Neural cell (in vitro differentiated cells): ENCODE measurements around the gene FNDC3B. TPM values are rescaled to one million over a fixed set of nuclear protein-coding genes. Genes with fewer than 3 reads are reported as not detected.

ENCODE experiments used
- H2AFZ ChIP-seq: fragments of 200-600, 300-800 bp; sonication (generic), shearing (Covaris generic); 2 replicates; pipeline ENCODE4 v1.6.0; 2014; ENCODE audit warnings: low read depth, mild to moderate bottlenecking, antibody characterized with exemption, low read length, moderate library complexity
- H3F3A ChIP-seq: fragments of 200-600 bp; shearing (Covaris generic); 2 replicates; pipeline ENCODE4 v1.6.1; 2016; ENCODE audit warnings: mild to moderate bottlenecking, moderate library complexity, mixed read lengths, antibody characterized with exemption, low read length; ENCODE audit not compliant: insufficient read depth, poor library complexity, severe bottlenecking
- H3K27ac ChIP-seq: fragments of 200-600, 300-800 bp; sonication (generic), shearing (Covaris generic); 2 replicates; pipeline ENCODE4 v1.5.1; 2014; ENCODE audit warnings: mild to moderate bottlenecking, low read length, moderate library complexity
- H3K27me3 ChIP-seq: fragments of 300-800, 200-600 bp; sonication (generic), shearing (Covaris generic); 2 replicates; pipeline ENCODE4 v1.6.0; 2014; ENCODE audit warnings: mild to moderate bottlenecking, low read depth, low read length, moderate library complexity; ENCODE audit not compliant: insufficient read depth
- H3K36me3 ChIP-seq: fragments of 300-800, 200-600 bp; sonication (generic), shearing (Covaris generic); 2 replicates; pipeline ENCODE4 v1.5.1; 2014; ENCODE audit warnings: mild to moderate bottlenecking, antibody characterized with exemption, low read length, moderate library complexity; ENCODE audit not compliant: insufficient read depth
- H3K4me2 ChIP-seq: fragments of 300-800, 200-600 bp; sonication (generic), shearing (Covaris generic); 2 replicates; pipeline ENCODE4 v1.6.0; 2014; ENCODE audit warnings: mild to moderate bottlenecking, low read length
- H3K4me3 ChIP-seq: fragments of 300-800, 200-600 bp; sonication (generic), shearing (Covaris generic); 2 replicates; pipeline ENCODE4 v1.5.1; 2014; ENCODE audit warnings: mild to moderate bottlenecking, low read length, moderate library complexity
- H3K79me2 ChIP-seq: fragments of 200-600 bp; shearing (Covaris generic); replicated peaks from 2 replicates; pipeline ENCODE4 v1.6.0; 2014; ENCODE audit warnings: mild to moderate bottlenecking, low read length, moderate library complexity; ENCODE audit not compliant: insufficient read depth
- H3K9ac ChIP-seq: fragments of 300-800, 200-600 bp; sonication (generic), shearing (Covaris generic); 2 replicates; pipeline ENCODE4 v1.6.1; 2016; ENCODE audit warnings: mild to moderate bottlenecking, low read length, mixed read lengths
- H3K9me2 ChIP-seq: fragments of 200-600 bp; shearing (Covaris generic); 2 replicates; pipeline ENCODE4 v1.6.1; 2016; ENCODE audit warnings: mild to moderate bottlenecking, low read length, mixed read lengths; ENCODE audit not compliant: insufficient read depth
- H3K9me3 ChIP-seq: fragments of 200-600, 300-800 bp; sonication (generic), shearing (Covaris generic); 2 replicates; pipeline ENCODE4 v1.6.1; 2016; ENCODE audit warnings: mild to moderate bottlenecking, mixed run types, low read length, moderate library complexity, mixed read lengths
- H4K20me1 ChIP-seq: fragments of 200-600 bp; shearing (Covaris generic); 2 replicates; pipeline ENCODE4 v1.6.1; 2016; ENCODE audit warnings: mild to moderate bottlenecking, mixed run types; ENCODE audit not compliant: insufficient read depth
- CTCF ChIP-seq: fragments of 450-650 bp; IDR thresholded peaks from 2 replicates; pipeline ENCODE4 v1.5.1; 2014; ENCODE audit warnings: antibody characterized with exemption, mild to moderate bottlenecking, moderate library complexity; ENCODE audit not compliant: poor library complexity, severe bottlenecking
- EP300 ChIP-seq: fragments of 450-650 bp; conservative IDR thresholded peaks from 2 replicates; pipeline ENCODE4 v1.6.1; 2014; ENCODE audit warnings: antibody characterized with exemption, mild to moderate bottlenecking, moderate library complexity; ENCODE audit not compliant: poor library complexity, severe bottlenecking
- EZH2 ChIP-seq: fragments of 200-600, 300-800 bp; shearing (Covaris generic), sonication (generic); IDR thresholded peaks from 2 replicates; pipeline ENCODE4 v1.6.1; 2014; ENCODE audit warnings: antibody characterized with exemption, low read length, borderline replicate concordance, mild to moderate bottlenecking; ENCODE audit not compliant: insufficient read depth, poor library complexity, severe bottlenecking
- MXI1 ChIP-seq: fragments of 450-650 bp; conservative IDR thresholded peaks from 2 replicates; pipeline ENCODE4 v1.6.1; 2014; ENCODE audit warnings: antibody characterized with exemption, mild to moderate bottlenecking; ENCODE audit not compliant: poor library complexity, severe bottlenecking
- POLR2AphosphoS5 ChIP-seq: IDR thresholded peaks from 2 replicates; pipeline ENCODE4 v1.6.1; 2012
- RAD21 ChIP-seq: fragments of 450-650 bp; conservative IDR thresholded peaks from 2 replicates; pipeline ENCODE4 v1.6.1; 2014; ENCODE audit warnings: antibody characterized with exemption, mild to moderate bottlenecking, moderate library complexity
- REST ChIP-seq: IDR thresholded peaks from 2 replicates; pipeline ENCODE4 v1.6.1; 2012; ENCODE audit warnings: borderline replicate concordance
- SMC3 ChIP-seq: fragments of 450-650 bp; conservative IDR thresholded peaks from 2 replicates; pipeline ENCODE4 v1.6.1; 2014; ENCODE audit warnings: antibody characterized with exemption, mild to moderate bottlenecking, moderate library complexity; ENCODE audit not compliant: poor library complexity
- TAF1 ChIP-seq: IDR thresholded peaks from 2 replicates; pipeline ENCODE4 v1.6.1; 2012; ENCODE audit warnings: low read depth
- polyA plus RNA-seq: library from polyadenylated mRNA; depleted of rRNA; stranded (reverse); fragments of >200 nt; gene quantifications from 2 replicates; pipeline ENCODE4 v1.2.3, GENCODE V29; 2014

Gene FNDC3B
- polyA plus RNA-seq, 1 donor from 2014 or later = 4.9 TPM

- no peaks in the 10 kb centered on the region for H3F3A ChIP-seq
- no peak overlapping the region for H3K27ac ChIP-seq
- no peak overlapping the region for H3K4me2 ChIP-seq
- no peaks in the 10 kb centered on the region for H4K20me1 ChIP-seq
- no peaks in the 10 kb centered on the region for H3K79me2 ChIP-seq
- H3K36me3 ChIP-seq = no peaks in the 10 kb centered on the region
- no peak overlapping the region for H3K9ac ChIP-seq
- TF ChIP-seq POLR2AphosphoS5 = no peak
- no peak for TF ChIP-seq RAD21
- no peak for TF ChIP-seq TAF1
- no peak for TF ChIP-seq EP300
- TF ChIP-seq CTCF = no peak
- no peak for TF ChIP-seq REST
- TF ChIP-seq MXI1 = no peak
- TF ChIP-seq SMC3 = no peak
- TF ChIP-seq EZH2 = no peak
- H3K4me3 ChIP-seq = no peak overlapping the region
- no peaks in the 10 kb centered on the region for H3K27me3 ChIP-seq
- no peaks in the 10 kb centered on the region for H3K9me2 ChIP-seq
- no peaks in the 10 kb centered on the region for H3K9me3 ChIP-seq
- H2AFZ ChIP-seq = no peak overlapping the region
These were observed 94.5 kb downstream of the FNDC3B start for GRCh38 chr3:172133838-172134237.

GRCh38 chr3:172134352-172134751 lies 95.0 kb downstream of the FNDC3B start:
- H4K20me1 ChIP-seq = no peaks in the 10 kb centered on the region
- no peaks in the 10 kb centered on the region for H3K79me2 ChIP-seq
- TF ChIP-seq MXI1 = no peak
- no peak for TF ChIP-seq EZH2
- no peak for TF ChIP-seq RAD21
- no peak for TF ChIP-seq SMC3
- TF ChIP-seq TAF1 = no peak
- TF ChIP-seq REST = no peak

More at GRCh38 chr3:172134352-172134751, 95.0 kb downstream of the FNDC3B start:
- H2AFZ ChIP-seq = no peak overlapping the region
- H3K4me2 ChIP-seq = no peak overlapping the region
- H3F3A ChIP-seq = no peaks in the 10 kb centered on the region
- no peak overlapping the region for H3K27ac ChIP-seq
- H3K4me3 ChIP-seq = no peak overlapping the region
- H3K9me2 ChIP-seq = no peaks in the 10 kb centered on the region
- H3K9ac ChIP-seq = no peak overlapping the region
- H3K27me3 ChIP-seq = no peaks in the 10 kb centered on the region
- no peaks in the 10 kb centered on the region for H3K9me3 ChIP-seq
- no peaks in the 10 kb centered on the region for H3K36me3 ChIP-seq
